ENCODE measurements around the gene DSC3.

DSC3 gene

DNA sequence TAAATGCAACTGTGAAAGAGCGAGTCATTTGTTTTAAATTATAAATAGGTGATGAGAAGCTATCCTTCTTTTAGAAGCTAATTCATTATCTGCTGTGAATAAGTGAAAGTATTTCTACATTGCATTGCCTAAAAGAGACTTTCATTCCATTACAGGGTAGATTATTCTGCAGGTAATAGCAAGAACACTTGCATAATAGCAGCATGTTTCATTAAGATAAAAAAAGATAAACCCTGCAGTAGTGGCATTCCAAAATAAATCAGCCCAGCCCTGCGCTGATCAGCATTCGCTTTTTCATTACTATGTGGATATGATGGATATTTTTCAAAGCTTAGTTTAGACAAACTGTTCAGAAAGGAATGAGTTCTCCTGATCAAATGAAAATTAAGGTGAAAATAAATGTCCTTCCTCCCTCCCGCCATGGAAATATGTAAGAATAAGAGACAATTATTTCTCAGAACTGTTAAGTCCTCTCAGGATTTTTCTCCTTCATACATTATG lies 72.8 kb downstream of the DSC3 start:
- no peak for DNase-seq

DNA sequence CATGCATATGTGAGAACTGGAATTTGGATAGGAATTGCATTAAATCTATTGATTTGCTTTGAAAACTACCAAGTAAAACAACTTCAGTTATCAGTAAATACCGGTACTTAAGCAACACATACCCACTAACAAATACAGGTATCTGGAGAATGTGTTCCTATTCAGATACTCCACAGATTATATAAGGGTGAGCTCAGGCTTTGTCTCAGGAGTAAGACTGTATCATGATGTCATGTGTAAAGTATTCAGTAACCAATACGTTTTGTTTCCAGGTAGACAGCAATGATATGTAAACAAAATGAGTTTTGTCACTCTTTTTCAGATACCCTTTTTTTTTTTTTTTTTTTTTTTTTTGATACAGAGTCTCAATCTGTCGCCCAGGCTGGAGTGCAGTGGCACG lies 74.8 kb downstream of the DSC3 start:
- no peak for DNase-seq

DNA sequence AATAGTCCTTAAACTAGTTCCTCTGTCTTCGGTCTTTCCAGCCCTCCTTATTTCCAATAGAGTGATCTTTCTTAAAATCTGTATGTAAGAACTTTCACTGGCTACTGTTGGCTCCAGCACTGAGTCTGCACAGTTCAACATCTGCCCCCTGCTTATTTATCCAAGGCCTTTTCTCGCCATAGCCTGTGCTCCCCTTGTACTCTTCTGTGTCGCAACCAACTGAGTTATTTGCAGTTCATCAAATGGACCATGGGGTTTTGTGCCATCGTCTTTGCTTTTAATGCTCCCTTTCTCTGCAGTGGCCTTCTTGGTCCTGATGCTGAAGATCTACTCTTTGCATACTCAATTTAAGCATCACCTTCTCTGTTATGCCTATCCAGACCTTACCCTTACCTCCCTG lies 77.3 kb downstream of the DSC3 start:
- no peak for DNase-seq

DNA sequence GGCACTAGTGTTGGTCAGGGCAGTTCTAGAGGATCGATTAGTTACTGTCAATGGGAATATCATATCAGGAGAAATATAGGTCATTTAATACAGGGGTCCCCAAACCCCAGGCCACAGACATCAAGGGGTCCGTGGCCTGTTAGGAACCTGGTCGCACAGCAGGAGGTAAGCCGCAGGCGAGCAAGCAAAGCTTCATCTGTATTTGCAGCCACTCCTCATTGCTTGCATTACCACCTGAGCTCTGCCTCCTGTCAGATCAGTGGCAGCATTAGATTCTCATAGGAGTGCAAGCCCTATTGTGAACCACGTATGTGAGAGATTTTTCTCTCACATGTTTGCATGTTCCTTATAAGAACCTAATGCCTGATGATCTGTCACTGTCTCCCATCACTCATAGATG lies 81.9 kb downstream of the DSC3 start:
- no peak for DNase-seq

DNA sequence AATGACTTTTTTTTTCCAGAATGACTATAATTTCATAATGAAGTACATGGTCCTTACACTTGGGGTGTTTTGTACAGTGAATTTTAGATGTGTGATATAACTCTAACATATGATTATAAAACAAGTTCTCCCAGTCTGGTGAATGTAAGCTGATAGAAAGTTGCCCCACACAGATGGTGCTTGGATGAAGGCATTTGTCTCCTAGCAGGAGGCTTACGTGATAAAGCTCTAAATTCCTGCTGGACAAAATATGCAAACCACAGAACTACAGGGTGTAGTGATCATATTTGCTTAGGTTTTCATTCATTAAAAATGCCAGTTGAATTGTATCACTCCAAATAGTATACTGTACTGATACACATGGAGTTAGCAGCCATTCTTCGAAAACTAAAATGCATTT lies 85.5 kb downstream of the DSC3 start:
- DNase-seq, result no peak

DNA sequence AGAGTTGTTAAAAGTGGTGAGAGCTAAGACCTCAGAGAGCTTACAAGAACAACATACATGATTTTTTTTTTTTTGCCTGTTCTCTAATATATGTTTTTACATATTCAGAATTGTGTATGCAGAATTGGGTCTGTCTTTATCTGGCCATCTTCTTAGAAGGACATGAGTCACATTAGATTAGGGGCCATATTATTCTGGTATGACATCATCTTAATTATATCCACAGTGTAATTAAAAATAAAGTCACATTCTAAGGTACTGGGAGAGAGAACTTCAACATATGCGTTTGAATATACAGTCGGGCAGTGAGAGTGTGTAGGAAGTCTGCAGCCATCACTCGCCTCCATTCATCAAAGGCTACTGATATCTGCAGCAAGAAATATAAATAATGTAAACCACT lies 88.3 kb downstream of the DSC3 start:
- no peak for DNase-seq

DNA sequence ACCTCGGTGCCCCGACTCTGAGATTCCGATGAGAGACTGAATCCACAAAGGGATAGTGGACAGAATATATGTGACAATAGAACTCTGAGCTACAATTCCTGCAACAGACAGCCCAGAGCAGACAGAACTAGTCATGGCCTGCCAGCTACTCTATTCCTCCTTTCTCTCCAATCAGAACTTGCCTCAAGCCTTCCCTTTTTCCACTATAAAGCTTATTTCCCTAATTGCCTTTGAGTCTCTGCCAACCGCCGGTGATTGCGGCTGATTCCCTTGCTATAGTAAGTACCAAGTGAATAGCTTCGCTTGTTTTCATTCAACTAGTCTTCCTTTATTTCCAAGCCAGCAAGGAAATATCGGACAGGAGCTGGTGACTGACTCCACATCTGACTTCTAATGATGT lies 96.8 kb downstream of the DSC3 start:
- no peak for DNase-seq

DNA sequence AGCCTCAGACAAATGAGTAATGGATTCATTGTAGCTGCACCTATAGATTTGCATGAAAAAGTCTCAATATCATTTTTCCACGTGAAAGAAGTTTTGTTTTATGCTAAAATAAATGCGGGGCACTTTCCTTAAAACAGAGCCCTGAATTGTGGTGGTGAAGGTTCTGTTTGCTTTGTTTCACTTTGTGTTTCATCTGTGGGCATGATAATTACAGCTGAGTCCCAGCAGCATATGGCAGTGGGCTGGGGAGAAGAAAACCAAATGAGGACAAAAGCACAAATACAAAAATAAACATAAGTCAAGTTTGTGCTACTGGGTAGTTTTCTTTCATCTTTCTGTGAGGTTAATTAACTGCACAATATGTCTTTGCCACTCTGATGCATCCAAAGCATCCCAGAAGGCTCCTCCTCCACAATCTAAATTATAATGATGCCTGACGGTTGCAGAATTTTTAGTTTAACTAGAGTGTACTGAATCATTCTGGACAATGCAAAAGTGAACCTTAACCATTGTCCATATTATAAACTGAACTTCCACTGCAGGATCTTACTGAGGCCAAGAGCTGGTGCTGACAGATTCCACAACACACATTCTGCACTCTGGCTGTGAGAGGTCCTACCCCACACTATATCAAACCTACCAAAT lies 97.6 kb downstream of the DSC3 start:
- DNase-seq, result no peak

DNA sequence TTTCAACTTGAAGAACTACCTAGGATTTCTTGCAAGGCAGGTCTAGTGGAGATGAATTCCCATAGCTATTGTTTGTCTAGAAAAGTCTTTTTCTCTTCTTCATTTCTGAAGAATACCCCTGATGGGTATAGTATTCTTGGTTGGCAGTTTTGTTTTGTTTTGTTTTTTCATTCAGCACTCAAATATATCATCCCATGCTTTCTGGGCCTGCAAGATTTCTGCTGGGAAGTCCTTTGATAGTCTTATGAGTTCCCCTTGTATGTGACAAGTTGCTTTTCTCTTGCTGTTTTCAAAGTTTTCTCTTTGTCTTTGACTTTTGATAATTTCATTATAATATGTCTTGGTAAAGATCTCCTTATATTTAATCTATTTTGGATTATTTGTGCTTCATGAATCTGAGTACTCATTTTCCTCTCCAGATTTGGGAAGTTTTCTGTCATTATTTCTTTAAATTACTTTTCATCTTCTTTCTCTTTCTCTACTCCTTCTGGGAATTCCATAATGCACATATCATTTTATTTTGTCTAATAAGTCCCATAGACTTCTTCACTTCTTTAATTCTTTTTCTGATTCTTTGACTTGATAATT lies 101.5 kb downstream of the DSC3 start:
- DNase-seq, result no peak
